ENCODE data around the gene TP53. TPM values are rescaled to one million over a fixed set of nuclear protein-coding genes. Genes with fewer than 3 reads are reported as not detected.

TP53 gene
- polyA plus RNA-seq, 3 donors: 16.2 to 35.1 (median 25.8) TPM

DNA sequence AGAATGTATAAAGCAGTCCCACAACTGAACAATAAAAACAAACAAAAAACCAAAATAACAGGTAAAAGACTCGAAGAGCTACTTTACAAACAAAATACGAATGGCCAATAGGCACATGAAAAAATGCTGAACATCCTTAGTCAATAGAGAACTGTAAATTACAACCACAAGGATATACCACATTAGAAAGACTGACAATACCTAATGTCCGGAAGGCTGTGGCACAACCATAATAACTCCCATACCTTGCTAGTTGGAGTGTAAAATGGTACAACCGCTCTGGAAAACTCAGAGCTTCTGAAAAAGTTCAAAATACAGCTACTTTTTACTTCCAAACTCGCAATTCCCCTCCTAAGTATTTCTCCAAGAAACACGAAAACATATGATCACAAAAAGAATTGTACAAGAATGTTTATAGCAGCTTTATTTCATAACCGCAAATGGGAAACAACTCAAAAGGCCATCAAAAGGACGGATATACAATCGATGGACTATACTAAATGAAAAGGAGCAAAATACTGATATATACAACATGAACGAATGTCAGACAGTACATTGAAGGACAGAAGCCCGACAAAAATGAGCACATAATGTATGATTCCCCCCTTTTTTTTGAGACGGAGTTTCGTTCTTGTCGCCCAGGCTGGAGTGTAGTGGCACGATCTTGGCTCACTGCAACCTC lies 2.3 kb downstream of the TP53 start:
- DNase-seq: no peak
- Mint-ChIP-seq H3K4me3 (peak overlapping the region; percentile 96 to 100), H3K27ac (peak overlapping the region; percentile 99 to 100 (median 100)), H3K27me3 (ENCODE audit: low read depth in 3 of 3) (no peaks in the 10 kb centered on the region), H3K4me1 (peaks cover 32% of the 10 kb centered on the region), H3K9me3 (peaks cover 0 to 2% (median 0%) of the 10 kb centered on the region in 7 donors), H3K36me3 (peaks cover 7 to 15% of the 10 kb centered on the region in 2 donors)
- Histone ChIP-seq H3K79me2 (ENCODE audit: insufficient read depth, low read length) (peaks cover 70% of the 10 kb centered on the region), H3K4me2 (replicated peaks; ENCODE audit: extremely low read depth, low read length, poor library complexity, severe bottlenecking) (peak overlapping the region; percentile 77), H2AFZ (ENCODE audit: insufficient read depth, low read depth, low read length, poor library complexity, severe bottlenecking) (no peak overlapping the region), H3K36me3 (replicated peaks in 1 of 2; ENCODE audit: control insufficient read depth in 1 of 2, insufficient read depth in 2 of 2, low read length in 2 of 2) (no peaks in the 10 kb centered on the region), H3K27me3 (ENCODE audit: control insufficient read depth in 2 of 2, insufficient read depth in 2 of 2, low read length in 2 of 2) (no peaks in the 10 kb centered on the region), H4K20me1 (ENCODE audit: insufficient read depth, low read length) (peaks cover 24% of the 10 kb centered on the region), H3K9me3 (replicated peaks in 1 of 2; ENCODE audit: control insufficient read depth in 1 of 2, insufficient read depth in 1 of 2, low read length in 2 of 2) (no peaks in the 10 kb centered on the region), H3K9ac (ENCODE audit: insufficient read depth, low read length, poor library complexity, severe bottlenecking) (peak overlapping the region; percentile 99), H3K27ac (ENCODE audit: low read depth in 1 of 2, low read length in 2 of 2) (peak overlapping the region; percentile 100), H3K4me3 (replicated peaks in 1 of 3; ENCODE audit: low read depth in 2 of 3, low read length in 3 of 3) (peak overlapping the region in 2 of 3 experiments; percentile 85 to 99), H3K4me1 (ENCODE audit: control insufficient read depth in 1 of 2, insufficient read depth in 2 of 2, low read length in 2 of 2) (peaks cover 24 to 35% of the 10 kb centered on the region in 2 donors)
- TF ChIP-seq, protein P1, sequence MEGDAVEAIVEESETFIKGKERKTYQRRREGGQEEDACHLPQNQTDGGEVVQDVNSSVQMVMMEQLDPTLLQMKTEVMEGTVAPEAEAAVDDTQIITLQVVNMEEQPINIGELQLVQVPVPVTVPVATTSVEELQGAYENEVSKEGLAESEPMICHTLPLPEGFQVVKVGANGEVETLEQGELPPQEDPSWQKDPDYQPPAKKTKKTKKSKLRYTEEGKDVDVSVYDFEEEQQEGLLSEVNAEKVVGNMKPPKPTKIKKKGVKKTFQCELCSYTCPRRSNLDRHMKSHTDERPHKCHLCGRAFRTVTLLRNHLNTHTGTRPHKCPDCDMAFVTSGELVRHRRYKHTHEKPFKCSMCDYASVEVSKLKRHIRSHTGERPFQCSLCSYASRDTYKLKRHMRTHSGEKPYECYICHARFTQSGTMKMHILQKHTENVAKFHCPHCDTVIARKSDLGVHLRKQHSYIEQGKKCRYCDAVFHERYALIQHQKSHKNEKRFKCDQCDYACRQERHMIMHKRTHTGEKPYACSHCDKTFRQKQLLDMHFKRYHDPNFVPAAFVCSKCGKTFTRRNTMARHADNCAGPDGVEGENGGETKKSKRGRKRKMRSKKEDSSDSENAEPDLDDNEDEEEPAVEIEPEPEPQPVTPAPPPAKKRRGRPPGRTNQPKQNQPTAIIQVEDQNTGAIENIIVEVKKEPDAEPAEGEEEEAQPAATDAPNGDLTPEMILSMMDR (IDR thresholded peaks at IDR 0.05): no peak
- WGBS (ENCODE audit: insufficient coverage): 70% methylated on average over 2 of the region's 15 CpGs
- intact Hi-C loops (cut with micrococcal nuclease): loop anchor here (5.0 to 10.0 kb wide), 6 partner anchors 58 to 380 kb away; partner anchors contain the start of genes SAT2 (in 2 of the 2), EIF5A (in 1 of the 2), FGF11 (in 1 of the 2) and TMEM102 (in 1 of the 2)

DNA sequence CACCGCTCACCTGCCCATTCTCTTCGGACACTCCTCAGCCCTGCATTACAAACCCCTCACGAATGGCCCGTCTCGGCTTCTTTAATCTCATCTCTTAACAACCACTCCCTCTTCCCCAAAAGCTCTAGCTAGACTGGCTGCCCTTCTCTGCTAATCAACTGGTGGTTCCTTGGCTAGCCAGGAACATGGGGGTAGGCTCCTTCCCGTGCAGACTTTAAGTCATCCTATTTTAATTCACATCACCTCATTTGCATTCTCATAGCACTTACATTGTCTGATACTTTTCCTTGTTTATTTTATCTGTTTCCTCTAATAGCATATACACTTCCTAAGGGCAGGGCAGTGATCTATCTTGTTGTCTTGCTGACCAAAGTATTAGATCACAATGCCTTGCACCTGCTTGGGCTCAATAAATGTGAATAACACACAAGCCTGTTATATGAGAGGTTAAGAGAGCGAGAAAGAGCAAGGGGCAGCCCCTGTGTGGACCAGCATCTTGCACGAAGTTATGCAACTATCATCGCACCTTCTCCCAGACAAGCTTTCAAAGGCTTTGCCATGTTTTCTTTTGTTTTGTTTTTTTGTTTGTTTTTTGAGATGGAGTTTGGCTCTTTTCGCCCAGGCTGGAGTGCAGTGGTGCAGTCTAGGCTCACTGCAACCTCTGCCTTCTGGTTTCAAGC lies 9.8 kb downstream of the TP53 start:
- Histone ChIP-seq H3K36me3 (replicated peaks in 1 of 2; ENCODE audit: control insufficient read depth in 1 of 2, insufficient read depth in 2 of 2, low read length in 2 of 2) (peaks cover 31 to 44% of the 10 kb centered on the region in 2 donors), H3K4me2 (replicated peaks; ENCODE audit: extremely low read depth, low read length, poor library complexity, severe bottlenecking) (no peak overlapping the region), H3K79me2 (ENCODE audit: insufficient read depth, low read length) (peaks cover 28% of the 10 kb centered on the region), H3K27me3 (ENCODE audit: control insufficient read depth in 2 of 2, insufficient read depth in 2 of 2, low read length in 2 of 2) (no peaks in the 10 kb centered on the region), H2AFZ (ENCODE audit: insufficient read depth, low read depth, low read length, poor library complexity, severe bottlenecking) (no peak overlapping the region), H3K9me3 (replicated peaks in 1 of 2; ENCODE audit: control insufficient read depth in 1 of 2, insufficient read depth in 1 of 2, low read length in 2 of 2) (peaks cover 10 to 16% of the 10 kb centered on the region in 2 donors), H4K20me1 (ENCODE audit: insufficient read depth, low read length) (peaks cover 42% of the 10 kb centered on the region), H3K4me3 (replicated peaks in 1 of 3; ENCODE audit: low read depth in 2 of 3, low read length in 3 of 3) (no peak overlapping the region), H3K9ac (ENCODE audit: insufficient read depth, low read length, poor library complexity, severe bottlenecking) (no peak overlapping the region), H3K27ac (ENCODE audit: low read depth in 1 of 2, low read length in 2 of 2) (no peak overlapping the region), H3K4me1 (ENCODE audit: control insufficient read depth in 1 of 2, insufficient read depth in 2 of 2, low read length in 2 of 2) (no peaks in the 10 kb centered on the region)
- DNase-seq: no peak
- H3K4me1 Mint-ChIP-seq: no peaks in the 10 kb centered on the region
- intact Hi-C loops (cut with micrococcal nuclease): no loop called here
- TF ChIP-seq, protein P1 (IDR thresholded peaks at IDR 0.05): no peak
- H3K36me3 Mint-ChIP-seq: peaks cover 41 to 55% of the 10 kb centered on the region in 2 donors
- H3K4me3 Mint-ChIP-seq: no peak overlapping the region
- H3K9me3 Mint-ChIP-seq: peaks cover 9 to 23% (median 14%) of the 10 kb centered on the region in 7 donors
- peak overlapping the region in 2 of 7 donors; percentile 19 to 21 for H3K27ac Mint-ChIP-seq
- 98% methylated on average over 10 of the region's 10 CpGs for WGBS (ENCODE audit: insufficient coverage)
- H3K27me3 Mint-ChIP-seq (ENCODE audit: low read depth in 3 of 3): peaks cover 0 to 3% (median 0%) of the 10 kb centered on the region in 3 donors

Data from CD14-positive monocyte (primary cell).